ENCODE measurements around the gene ADGRD1.

ADGRD1 gene

DNA sequence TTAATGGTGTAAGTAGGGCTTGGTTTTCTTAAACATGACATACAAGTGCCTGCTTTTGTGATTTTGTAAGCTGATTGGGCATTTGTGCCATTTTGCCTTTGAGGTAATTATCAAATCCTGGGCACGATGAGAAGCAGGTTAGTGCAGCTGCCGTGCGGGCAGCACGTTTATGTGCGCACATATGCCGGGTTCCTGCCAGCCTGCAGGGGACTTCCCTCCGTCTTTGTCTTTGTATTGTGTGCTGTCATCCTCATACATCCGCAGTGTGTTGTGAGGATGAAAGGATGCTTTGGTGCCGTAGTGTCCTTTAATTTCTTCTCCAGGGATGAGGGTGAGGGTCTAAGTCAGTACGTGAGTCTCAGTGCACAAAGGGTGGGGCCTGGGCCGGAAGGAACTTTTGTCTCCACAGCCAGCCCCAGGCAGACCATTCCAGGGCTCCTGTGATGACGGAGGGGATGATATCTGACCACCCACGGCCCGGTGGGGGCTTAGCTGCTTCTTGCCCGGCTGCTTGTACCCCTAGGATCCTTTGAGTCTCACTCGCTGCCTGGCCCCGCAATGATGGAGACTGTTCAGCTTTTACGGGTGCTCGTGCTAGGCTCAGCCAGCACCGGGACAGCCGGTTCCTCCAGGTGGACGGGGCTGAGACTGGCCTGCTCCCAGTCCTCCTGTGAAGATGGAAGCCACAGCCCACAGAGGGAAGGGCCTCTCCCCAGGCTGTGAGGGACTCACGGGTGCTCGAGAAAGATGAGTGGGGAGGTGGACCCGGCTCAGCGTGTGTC is 54.6 kb downstream of the ADGRD1 start:
- no peak for DNase-seq

DNA sequence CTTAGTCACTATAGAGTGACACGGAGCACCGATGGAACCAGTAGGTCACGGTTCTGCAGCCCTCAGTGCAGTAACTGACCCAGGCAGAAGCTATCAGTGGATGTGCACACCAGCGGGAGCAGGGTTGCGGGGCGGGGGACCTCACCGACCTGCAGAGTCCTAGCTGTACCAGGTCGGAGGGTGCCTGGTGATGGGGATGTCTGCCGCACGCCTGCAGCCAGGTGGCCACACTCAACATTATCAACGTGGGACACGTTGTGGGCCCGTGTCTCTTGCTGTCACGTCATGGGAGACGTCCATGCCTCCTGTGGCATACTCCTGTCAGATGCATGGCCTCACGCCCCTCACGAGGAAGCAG is 55.2 kb downstream of the ADGRD1 start:
- DNase-seq, result no peak

DNA sequence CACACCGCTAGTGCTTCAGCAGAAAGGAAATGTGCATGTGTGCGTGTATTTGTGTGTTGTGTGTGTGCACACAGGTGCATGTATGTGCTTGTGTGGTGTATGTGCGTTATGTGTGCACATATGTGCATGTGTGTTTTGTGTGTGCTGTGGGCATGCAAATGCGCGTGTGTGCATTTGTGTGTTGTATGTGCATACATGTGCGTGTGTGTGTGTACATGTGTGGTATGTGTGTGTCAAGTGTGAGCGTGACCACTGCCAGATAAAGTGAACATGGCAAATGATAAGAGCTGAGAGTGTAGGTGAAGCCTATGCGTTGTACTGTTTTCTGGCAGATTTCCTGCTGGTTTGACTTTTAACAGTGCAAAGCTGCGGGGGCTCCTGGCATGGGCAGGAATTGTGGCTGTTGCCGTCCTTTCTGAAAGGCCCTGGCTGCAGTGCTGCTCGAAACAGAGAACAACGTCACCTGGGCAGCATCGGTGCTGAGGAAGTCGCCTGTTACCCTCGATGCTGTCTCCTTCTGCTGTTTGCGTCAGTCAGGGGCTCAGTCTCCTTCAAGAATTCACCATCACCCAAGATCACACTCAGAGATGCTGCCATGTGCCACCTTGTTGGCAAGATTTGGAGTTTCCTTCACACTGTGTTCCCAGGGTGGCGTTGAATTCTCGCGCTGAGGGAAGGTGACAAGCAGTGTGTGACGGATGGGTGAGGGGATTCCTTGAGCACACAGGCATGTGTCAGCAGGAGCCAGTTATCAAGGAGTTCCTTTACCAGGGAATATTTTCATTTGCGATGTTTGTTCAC is 56.1 kb downstream of the ADGRD1 start:
- DNase-seq, result no peak

DNA sequence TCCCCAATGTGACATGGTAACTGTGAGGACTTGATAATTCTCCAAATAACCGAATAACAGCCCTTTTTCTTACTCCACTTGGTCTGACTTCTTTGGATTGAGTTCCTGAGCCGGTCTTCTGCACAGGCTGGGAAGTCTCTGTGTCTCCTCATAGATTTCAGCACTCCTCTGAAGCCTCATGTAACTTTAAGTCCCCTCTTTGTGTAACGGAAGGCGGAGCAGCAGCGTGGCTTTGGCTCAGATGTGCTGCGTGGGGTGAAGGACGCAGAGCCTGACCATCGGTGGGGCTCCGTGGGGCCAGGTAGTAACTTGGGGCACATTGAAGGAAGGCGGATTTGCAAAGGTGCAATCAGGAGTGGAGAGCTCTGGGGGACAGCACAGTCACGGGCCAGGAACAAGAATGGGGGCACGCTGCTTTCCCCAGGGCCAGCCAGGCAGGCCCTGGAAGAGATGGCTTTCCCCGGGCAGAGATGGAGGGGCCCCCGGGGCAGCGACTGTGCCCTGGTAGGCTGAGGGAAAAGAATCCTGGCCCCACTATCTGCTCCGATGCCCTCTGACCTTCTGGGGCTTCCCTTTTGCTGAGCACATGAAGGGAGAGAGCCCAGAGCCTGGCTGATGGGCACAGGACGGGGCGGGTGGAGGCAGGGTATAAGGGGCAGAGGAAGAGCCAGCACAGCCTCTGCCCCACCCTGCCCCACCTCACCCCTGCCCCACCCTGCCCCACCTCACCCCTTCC is 56.9 kb downstream of the ADGRD1 start:
- no peak for DNase-seq

DNA sequence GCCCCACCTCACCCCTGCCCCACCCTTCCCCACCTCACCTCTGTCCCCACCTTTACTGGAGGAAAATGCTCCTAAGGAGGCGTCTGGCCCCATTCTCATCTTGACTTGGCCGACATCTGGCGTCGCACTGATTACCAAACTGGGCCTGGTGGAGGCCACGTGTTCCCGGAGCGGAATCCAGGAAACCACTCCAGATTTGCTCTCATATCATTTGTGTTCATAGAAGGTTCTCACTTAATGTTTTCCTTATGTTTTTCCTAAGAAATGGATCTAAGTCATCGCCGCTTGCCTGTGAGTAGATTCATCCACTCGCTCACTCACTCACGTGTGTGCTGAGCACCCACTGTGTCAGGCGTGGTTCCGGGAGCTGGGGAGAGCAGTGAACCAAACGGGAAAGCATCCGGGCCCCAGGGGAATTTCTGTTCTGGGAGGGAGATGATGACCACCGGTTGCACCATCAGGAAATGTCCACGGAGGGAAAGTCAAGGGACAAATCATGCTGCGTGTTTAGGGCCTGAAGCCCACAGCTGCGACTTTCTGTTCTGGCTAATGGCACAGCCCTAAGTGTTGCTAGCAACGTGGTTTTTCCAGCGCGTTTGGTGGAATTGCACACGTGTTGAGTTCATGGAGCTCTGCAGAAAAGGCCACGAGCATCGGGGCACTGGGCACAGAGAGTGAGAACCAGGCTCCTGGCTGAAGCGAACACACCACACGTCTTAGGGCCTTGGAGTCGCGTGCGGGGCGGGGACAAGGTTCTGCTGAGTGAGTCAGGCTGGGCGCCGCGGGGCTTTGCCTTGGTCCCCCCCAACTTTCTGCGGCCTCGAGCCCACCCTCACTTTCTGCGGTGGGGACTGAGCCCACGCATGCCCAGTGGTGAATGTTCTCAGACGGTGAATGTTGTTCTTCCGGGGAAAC is 57.7 kb downstream of the ADGRD1 start:
- no peak for DNase-seq

DNA sequence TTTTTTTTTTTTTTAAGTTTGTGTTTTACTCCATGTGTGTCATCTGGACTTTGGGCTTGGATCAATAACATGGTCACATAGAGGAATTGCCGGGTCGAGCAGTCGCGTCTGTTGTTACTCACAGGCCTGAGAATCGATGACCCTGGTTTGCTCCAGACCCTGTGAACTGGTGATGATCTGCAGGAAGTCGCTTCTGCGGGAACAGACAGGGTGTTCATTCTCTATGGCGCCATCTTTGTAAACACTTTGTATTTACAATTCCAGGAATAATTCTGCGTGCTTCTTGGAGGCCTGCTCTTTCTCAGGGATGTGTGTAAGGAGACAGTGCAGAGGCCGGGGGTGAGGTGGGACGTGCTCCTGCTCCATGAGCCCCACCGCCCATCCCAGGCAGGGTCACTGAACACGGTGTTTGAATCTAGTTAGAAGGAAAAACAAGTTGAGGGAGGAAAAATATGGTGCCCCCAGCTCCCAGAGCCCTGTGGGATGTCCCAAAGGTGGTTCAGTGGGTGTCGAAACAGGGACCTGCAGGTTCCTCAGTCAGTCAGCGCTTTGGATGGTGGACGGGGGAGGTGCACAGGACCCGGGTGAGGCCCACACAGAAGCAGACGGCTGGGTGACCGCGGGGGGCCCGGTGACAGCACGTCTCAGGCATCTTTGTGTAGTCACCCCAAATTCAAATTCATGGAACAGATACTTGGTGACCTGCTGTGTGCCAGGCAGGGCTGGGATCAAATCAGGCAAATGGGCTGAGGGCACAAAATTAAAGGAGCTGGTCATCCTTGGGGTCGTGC is 58.8 kb downstream of the ADGRD1 start:
- no peak for DNase-seq

DNA sequence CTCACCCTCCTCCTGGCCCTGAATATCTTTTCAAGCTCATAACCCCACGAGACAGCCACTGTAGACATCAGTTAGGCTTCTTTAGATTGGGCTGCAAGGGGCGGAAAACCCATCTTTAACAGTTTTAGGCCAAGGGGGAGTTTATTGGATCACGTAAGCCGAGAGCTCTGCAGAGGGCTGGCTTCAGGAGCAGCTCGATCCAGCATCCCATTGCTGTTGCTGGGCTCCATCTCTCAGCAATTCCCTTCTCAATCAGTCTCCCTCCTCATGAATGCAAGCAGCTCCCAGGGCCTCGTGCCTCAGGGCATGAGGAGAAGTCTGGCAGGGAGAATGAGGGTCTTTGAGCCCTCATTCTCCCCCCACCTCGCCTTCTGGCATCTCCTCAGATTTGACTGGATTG is 59.4 kb downstream of the ADGRD1 start:
- DNase-seq, result no peak

DNA sequence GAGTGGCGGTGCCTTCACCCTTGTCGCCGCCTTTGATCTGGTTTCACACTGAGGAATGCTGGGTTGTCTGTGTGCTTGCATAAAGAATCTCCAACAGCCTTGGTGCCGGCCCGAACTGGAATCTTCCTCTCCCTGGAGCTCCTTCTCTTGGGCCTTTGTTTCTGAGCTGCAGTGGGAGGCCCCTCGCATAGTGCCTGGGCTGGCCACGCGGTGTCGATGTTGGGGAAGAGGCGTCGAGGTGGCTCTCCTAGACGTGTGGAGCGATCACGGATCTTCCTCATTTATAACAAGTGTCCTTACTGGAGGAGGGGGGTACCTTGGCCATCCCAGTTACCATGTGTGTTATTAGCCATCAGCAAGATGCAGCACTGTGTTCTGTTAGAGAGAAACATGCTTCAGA is 60.6 kb downstream of the ADGRD1 start:
- no peak for DNase-seq

DNA sequence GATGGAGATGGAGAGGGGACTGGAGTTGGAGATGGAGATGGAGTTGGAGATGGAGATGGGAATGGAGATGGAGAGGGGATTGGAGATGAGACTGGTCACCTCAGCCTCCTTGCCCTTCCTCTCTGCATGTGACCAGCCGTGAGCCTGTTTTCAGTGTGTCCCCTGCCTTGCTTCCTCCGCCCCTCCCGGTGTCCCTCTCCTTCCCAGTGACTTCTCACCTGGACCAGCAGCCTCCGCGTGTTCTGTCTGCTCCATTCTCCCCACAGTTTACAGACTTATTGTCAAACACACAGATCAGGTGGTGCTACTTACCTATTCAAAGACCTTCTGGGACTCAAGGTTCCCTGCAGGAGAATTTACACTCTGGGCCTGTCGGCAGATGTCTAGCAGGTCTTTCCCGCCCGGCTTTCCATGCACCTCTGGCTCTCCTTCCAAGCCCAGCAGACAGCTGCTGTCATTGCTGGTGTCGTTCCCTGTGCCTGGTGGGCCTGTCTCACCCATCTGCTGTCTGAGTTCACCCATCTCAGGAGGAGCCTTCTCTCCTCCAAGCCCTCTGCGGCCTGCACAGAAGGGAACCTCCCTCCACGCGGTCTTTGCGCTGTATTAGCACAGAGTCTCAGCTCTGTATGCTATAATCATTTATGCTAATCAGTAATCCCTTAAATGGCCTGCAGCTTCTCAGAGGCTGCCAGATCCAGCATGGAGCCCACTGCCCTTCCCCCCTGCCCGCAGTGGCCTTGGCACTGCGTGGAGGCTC is 62.1 kb downstream of the ADGRD1 start:
- no peak for DNase-seq

DNA sequence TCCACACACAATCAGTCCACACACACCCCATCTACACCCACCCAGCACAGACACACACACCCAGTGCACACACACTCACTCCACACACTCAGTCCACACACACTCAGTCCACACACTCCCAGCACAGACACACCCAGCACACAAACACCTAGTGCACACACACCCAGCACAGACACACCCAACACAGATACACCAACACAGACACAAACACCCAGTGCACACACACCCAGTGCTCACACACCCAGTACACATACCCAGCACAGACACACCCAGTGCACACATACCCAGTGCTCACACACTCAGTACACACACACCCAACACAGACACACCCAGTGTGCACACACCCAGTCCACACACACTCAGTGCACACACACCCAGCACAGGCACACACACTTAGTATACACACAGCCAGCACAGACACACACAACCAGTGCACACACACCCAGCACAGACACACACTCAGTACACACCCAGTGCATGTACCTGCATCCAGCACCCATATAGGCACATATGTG is 63.8 kb downstream of the ADGRD1 start:
- DNase-seq, result no peak

DNA sequence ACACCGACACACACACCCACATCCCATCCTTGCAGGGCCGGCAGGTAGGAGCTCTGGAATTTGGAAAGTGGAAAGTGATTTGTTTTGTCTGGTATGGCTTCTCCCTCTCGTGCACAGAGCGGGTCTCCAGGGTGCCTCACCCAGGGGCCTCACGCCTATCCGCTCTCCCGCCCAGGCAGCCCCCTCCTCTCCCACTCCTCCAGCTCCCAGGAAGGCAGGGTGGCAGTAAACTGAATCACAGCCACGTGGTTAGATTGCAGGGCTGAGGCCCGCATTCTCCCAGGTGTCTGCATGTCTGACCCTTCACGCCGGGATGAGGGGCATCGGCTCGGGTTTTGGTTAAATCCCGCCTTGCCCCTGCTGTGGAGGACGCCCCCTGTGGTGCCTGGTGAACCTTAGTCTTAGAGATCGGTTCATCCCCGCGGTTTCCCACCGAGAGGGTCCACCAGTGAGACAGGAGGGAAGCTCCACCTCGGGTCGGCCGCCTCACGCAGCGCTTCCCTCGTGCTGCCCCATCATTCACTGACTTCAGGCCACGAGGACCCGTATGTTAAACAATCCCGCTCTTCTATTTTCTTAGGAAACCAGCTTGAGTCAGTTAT is 64.4 kb downstream of the ADGRD1 start:
- no peak for DNase-seq

DNA sequence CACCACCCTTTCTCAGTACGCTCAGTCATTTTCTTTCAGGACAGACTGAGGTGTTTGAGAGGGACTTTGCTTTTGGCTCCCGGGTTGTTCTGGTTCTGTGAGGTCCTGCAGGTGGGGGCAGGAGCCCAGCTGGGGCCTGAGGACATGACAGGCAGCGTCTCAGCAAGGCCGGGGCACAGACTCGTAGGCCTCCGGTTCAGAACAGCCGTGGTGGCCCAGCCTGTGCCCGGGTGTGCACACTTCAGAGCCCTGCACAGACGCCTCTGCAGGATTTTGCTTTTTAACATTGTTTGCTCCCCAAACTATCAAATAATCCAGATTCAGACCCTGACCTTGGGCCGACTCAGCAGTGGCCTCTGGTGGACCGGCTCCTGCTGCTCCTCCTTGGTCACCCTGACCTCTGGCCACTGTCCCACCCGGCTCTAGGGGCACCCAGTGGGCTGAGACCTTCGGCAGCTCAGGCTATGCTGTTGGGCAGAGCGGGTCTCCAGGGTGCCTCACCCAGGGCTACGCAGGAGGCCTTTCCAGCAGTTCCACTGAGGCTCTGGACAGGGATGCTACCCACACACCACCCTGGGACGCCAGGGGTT is 65.2 kb downstream of the ADGRD1 start:
- no peak for DNase-seq

DNA sequence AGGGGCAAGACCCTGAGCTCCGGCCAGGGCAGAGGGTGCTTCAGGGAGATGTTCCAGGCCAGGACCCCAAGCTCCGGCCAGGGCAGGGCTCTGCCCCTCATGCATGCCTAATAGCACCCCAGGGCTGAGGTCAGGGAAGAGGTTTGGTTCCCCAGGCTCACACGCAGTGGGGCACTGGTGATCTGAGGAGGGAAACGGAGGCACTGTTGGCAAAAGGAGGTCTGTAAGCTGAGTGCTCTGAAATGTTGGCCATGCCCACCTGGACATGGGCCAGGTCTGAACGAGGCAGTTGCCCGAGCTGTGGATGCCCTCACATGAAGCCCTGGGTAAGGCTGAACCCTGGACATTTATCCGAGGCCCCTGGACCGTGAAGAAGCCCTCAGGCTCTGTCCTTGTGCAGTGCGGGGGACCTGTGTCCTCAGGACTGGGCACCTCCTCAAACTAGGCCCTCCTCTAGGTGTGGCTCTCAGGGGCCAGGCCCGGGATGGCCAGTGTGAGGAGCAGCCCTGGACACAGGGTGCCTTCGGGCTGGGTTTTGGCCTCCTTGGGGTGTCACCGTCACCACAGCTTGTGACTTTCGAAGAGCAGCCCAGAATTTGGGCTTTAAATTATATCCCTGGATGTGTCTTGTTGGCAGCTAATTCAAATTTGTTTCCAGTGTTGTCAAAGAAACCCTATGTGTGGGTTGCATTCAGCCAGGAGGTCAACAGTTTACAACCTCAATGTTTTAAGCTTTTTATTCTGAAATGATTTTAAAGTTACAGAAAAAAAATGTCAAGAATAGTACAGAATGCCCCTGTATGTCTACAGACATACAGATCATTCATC is 66.8 kb downstream of the ADGRD1 start:
- DNase-seq, result no peak

DNA sequence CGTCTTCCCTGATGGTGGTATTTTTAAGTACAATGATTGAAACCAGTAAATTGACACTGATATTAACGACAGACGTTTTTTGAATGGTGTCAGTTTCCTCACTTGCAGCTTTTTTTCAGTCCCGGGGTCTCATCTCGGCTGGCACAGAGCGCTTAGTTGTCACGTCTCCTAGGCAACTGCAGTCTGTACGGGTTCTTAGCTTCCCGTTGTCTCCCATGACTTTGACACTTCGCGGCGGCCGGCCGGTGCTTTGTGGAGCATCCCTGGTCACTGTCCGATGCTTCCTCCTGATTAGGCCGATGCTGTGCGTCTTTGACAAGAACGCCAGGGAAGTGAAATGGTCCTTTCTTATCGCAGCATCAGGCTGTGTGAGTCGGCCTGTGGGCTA is 67.4 kb downstream of the ADGRD1 start:
- DNase-seq, result no peak

DNA sequence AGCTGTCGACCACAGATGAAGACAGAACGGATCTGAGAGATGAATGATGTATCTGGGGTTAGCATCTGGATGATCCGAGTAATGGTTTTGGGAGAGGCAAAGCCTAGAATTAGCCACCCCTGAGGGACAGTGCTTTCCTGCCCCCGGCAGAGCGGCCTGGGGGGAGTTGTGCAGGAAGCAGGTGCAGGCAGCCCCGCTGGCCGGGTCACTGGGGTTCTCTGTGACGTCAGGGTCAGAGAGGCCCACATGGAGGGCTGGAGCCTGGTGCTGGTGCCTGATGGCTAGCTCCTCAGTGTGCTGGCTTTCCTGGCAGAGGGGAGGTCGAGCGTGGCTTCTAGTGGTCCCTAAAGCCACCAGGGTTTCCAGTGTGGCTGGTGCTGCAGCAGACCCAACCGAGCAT is 70.3 kb downstream of the ADGRD1 start:
- no peak for DNase-seq

DNA sequence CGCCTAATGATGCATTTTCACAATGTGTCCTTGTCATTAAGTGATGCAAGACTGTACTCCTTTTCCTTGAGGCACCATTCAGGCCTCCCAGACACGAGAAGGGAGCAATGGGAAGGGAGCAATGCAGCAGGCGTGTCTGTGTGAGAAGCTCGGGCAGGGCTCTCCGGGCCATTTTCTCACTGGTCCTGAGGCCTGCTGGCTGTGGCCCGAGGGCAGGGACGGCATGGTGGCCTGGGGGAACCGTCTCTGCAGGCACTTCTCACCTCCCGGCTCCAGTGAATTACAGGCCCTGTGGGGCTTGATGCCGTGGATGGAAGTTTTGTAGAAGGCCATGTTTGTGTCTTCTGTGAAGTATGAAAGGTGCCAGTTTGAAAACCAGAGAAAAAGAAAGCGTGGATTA is 71.0 kb downstream of the ADGRD1 start:
- DNase-seq, result no peak

DNA sequence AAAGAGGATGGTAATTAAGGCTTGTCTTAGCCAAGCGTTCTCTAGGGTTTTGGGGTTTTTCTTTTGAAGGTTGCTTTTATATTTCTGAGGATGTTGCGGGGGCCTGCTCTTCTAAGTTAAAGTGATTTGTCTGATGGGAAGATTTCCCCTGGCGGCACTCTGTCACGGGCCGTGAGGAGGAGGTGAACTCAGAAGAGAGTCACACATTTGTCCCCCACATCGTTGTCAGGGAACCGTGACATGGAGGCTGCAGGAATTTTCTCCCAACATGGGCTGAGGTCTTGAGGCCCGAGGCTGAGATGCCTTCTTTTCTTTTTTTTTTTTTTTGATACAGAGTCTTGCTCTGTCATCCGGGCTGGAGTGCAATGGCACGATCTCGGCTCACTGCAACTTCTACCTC is 71.5 kb downstream of the ADGRD1 start:
- DNase-seq, result no peak

DNA sequence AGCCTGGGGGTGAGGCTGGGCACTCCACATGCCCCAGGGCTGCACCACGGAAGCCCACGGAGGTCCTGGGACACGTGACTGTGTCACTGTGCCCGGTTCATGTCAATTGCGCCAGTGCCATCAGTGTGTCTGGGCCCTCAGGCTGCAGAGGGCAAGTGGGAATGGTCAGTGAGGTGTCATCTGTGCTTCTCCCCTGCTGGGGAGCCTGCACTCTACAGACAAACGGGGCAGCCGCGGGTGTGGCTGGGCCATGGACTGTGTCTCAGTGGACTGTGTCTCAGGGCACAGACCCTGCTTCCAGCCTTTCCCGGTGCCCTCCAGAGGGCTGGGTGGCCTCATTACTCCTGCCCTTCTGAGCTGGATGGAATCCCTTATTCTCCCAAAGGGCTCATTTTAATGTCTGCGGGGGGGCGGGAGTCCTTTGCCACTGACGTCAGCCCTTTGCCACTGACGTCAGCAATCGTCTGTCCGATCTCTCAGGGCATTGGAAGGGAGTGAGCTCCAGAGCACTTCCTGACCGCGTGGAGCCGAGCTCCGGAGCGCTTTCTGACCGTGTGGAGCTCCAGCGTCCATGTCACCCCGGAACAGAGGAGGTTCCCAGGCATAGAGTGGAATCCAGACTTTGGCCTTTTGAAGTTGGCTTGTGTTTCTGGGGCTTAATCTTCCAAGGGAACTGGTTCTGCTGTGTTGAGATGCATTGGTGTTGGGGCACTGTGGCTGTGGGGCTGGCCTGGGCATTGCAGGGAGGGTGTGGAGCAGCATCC is 72.4 kb downstream of the ADGRD1 start:
- DNase-seq, result no peak
